ENCODE measurements around the gene ANTKMT.

ANTKMT gene

GRCh38 chr16:692356-693108 is 28.4 kb upstream of the ANTKMT start:
- Histone ChIP-seq H3K4me3 (ENCODE audit: low read depth, low read length) (no peak overlapping the region), H3K9me3 (ENCODE audit: control insufficient read depth, insufficient read depth, low read length) (no peaks in the 10 kb centered on the region), H3K27me3 (ENCODE audit: control insufficient read depth, insufficient read depth, low read length) (peaks cover 48% of the 10 kb centered on the region), H3K27ac (ENCODE audit: low read depth, low read length) (no peak overlapping the region), H3K36me3 (ENCODE audit: control insufficient read depth, insufficient read depth, low read length) (peaks cover 6% of the 10 kb centered on the region; the same call in 1 of the 2 replicates), H3K9ac (ENCODE audit: low read depth, low read length) (no peak overlapping the region), H3K4me1 (ENCODE audit: control insufficient read depth, insufficient read depth, low read length) (peaks cover 4% of the 10 kb centered on the region; the same call in 1 of the 2 replicates)

DNA sequence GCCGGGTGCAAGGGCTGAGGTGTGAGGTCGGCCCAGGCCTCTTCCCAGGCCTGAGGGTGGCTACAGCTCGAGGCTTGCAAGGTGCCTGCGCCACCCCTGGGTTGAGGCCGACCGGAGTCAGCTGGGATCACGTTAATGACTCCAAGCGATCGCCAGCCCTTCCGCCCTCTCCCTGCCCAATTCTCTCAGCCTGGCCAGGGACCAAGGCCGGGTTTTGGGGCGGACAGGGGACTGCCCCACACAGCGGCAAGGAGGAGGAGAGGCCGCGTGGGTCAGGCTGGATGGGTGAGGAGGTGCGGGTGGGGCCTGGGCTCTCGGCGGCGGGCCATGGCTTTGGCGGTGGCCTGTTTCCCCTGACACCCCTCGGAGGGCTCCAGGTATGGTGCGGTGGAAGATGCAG is 27.6 kb upstream of the ANTKMT start:
- peak overlapping the region; percentile 69; the same call in 1 of the 2 replicates for H3K4me3 ChIP-seq (ENCODE audit: low read depth, low read length)
- peaks cover 51% of the 10 kb centered on the region for H3K27me3 ChIP-seq (ENCODE audit: control insufficient read depth, insufficient read depth, low read length)
- H3K9ac ChIP-seq (ENCODE audit: low read depth, low read length) = no peak overlapping the region
- no peak overlapping the region for H3K27ac ChIP-seq (ENCODE audit: low read depth, low read length)
- peaks cover 4% of the 10 kb centered on the region; the same call in 1 of the 2 replicates for H3K4me1 ChIP-seq (ENCODE audit: control insufficient read depth, insufficient read depth, low read length)
- H3K9me3 ChIP-seq (ENCODE audit: control insufficient read depth, insufficient read depth, low read length) = no peaks in the 10 kb centered on the region
- H3K36me3 ChIP-seq (ENCODE audit: control insufficient read depth, insufficient read depth, low read length) = no peaks in the 10 kb centered on the region

DNA sequence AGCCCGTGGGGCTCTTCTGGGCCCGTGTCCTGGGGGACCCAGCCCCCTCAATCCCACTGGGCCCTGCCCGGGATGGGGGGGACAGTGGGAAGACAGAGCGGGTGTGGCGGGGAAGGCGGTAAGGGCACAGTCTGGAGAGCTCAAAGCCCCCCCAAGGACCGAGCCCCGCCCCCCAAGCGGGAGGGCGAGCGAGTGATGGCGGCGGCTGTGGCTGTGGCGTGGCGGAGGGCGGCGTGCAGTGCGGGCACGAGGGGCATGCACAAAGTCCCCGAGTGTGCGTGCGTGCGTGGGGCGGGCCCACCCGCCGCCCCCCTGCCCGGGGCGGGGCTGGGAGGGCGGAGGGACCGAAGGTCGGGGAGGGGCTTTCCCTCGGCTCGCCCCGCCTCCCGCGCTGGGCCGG is 27.2 kb upstream of the ANTKMT start:
- peaks cover 53% of the 10 kb centered on the region for H3K27me3 ChIP-seq (ENCODE audit: control insufficient read depth, insufficient read depth, low read length)

GRCh38 chr16:694187-694862 is 26.6 kb upstream of the ANTKMT start:
- Histone ChIP-seq H3K4me3 (ENCODE audit: low read depth, low read length) (peak overlapping the region; percentile 69), H3K4me1 (ENCODE audit: control insufficient read depth, insufficient read depth, low read length) (peaks cover 4% of the 10 kb centered on the region; the same call in 1 of the 2 replicates), H3K9me3 (ENCODE audit: control insufficient read depth, insufficient read depth, low read length) (no peaks in the 10 kb centered on the region), H3K36me3 (ENCODE audit: control insufficient read depth, insufficient read depth, low read length) (no peaks in the 10 kb centered on the region), H3K27ac (ENCODE audit: low read depth, low read length) (no peak overlapping the region), H3K27me3 (ENCODE audit: control insufficient read depth, insufficient read depth, low read length) (peaks cover 59% of the 10 kb centered on the region), H3K9ac (ENCODE audit: low read depth, low read length) (no peak overlapping the region)

More for the DNA sequence above, 27.2 kb upstream of the ANTKMT start:
- H3K4me3 ChIP-seq (ENCODE audit: low read depth, low read length) = peak overlapping the region; percentile 69; the same call in 1 of the 2 replicates
- H3K27ac ChIP-seq (ENCODE audit: low read depth, low read length) = no peak overlapping the region
- no peaks in the 10 kb centered on the region for H3K36me3 ChIP-seq (ENCODE audit: control insufficient read depth, insufficient read depth, low read length)
- peaks cover 4% of the 10 kb centered on the region; the same call in 1 of the 2 replicates for H3K4me1 ChIP-seq (ENCODE audit: control insufficient read depth, insufficient read depth, low read length)
- no peaks in the 10 kb centered on the region for H3K9me3 ChIP-seq (ENCODE audit: control insufficient read depth, insufficient read depth, low read length)
- H3K9ac ChIP-seq (ENCODE audit: low read depth, low read length) = no peak overlapping the region

- peaks cover 64% of the 10 kb centered on the region for H3K27me3 ChIP-seq (ENCODE audit: control insufficient read depth, insufficient read depth, low read length)
Observed at GRCh38 chr16:694863-695354, 26.0 kb upstream of the ANTKMT start.

DNA sequence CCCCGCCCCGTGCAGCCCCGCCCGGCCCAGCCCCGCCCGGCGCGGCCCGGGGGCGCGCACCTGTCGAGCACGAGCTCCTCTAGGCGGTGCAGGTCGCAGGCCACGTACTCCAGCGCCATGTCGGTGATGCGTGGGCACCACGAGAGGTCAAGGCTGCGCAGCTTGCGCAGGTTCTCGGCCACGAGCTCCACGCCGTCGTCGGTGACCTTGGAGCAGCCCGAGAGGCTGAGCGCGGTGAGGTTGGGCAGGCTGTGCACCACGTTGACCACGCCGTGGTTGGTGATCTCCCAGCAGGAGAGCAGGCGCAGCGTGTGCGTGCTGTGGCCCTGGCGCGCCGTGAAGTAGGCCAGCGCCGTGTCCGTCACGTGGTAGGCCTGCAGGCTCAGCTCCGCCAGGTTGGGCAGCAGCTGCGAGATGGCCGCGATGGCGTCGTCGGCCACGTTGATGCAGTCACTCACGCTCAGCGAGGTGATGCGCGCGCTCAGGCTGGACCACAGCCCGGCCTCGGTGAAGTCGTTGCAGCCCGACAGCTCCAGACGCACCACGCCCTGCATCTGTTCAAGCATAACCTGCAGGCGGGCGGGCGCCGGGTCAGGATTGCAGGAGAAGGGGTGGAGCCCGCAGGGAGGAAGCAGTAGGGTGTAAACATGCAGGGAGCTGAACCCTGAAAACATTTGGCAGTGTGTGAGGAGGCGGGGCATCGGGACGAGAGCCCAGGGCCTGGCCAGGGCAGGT is 25.4 kb upstream of the ANTKMT start:
- no peak overlapping the region for H3K27ac ChIP-seq (ENCODE audit: low read depth, low read length)
- peak overlapping the region; percentile 45; the same call in 1 of the 2 replicates for H3K9ac ChIP-seq (ENCODE audit: low read depth, low read length)
- no peaks in the 10 kb centered on the region for H3K36me3 ChIP-seq (ENCODE audit: control insufficient read depth, insufficient read depth, low read length)
- peak overlapping the region; percentile 74 for H3K4me3 ChIP-seq (ENCODE audit: low read depth, low read length)
- H3K4me1 ChIP-seq (ENCODE audit: control insufficient read depth, insufficient read depth, low read length) = no peaks in the 10 kb centered on the region
- H3K27me3 ChIP-seq (ENCODE audit: control insufficient read depth, insufficient read depth, low read length) = peaks cover 71% of the 10 kb centered on the region
- no peaks in the 10 kb centered on the region for H3K9me3 ChIP-seq (ENCODE audit: control insufficient read depth, insufficient read depth, low read length)

More at GRCh38 chr16:694863-695354, 26.0 kb upstream of the ANTKMT start:
- Histone ChIP-seq H3K4me3 (ENCODE audit: low read depth, low read length) (peak overlapping the region; percentile 69), H3K9me3 (ENCODE audit: control insufficient read depth, insufficient read depth, low read length) (no peaks in the 10 kb centered on the region), H3K27ac (ENCODE audit: low read depth, low read length) (no peak overlapping the region), H3K36me3 (ENCODE audit: control insufficient read depth, insufficient read depth, low read length) (no peaks in the 10 kb centered on the region), H3K4me1 (ENCODE audit: control insufficient read depth, insufficient read depth, low read length) (no peaks in the 10 kb centered on the region), H3K9ac (ENCODE audit: low read depth, low read length) (no peak overlapping the region)

GRCh38 chr16:698911-699671 is 21.9 kb upstream of the ANTKMT start:
- Histone ChIP-seq H3K27me3 (ENCODE audit: control insufficient read depth, insufficient read depth, low read length) (peaks cover 80% of the 10 kb centered on the region), H3K36me3 (ENCODE audit: control insufficient read depth, insufficient read depth, low read length) (no peaks in the 10 kb centered on the region), H3K4me3 (ENCODE audit: low read depth, low read length) (no peak overlapping the region), H3K27ac (ENCODE audit: low read depth, low read length) (no peak overlapping the region), H3K9me3 (ENCODE audit: control insufficient read depth, insufficient read depth, low read length) (no peaks in the 10 kb centered on the region), H3K4me1 (ENCODE audit: control insufficient read depth, insufficient read depth, low read length) (no peaks in the 10 kb centered on the region), H3K9ac (ENCODE audit: low read depth, low read length) (no peak overlapping the region)

- peak overlapping the region; percentile 35; the same call in 1 of the 2 replicates for H3K4me3 ChIP-seq (ENCODE audit: low read depth, low read length)
- H3K9me3 ChIP-seq (ENCODE audit: control insufficient read depth, insufficient read depth, low read length) = no peaks in the 10 kb centered on the region
- no peaks in the 10 kb centered on the region for H3K36me3 ChIP-seq (ENCODE audit: control insufficient read depth, insufficient read depth, low read length)
- peaks cover 78% of the 10 kb centered on the region for H3K27me3 ChIP-seq (ENCODE audit: control insufficient read depth, insufficient read depth, low read length)
- no peak overlapping the region for H3K9ac ChIP-seq (ENCODE audit: low read depth, low read length)
- no peaks in the 10 kb centered on the region for H3K4me1 ChIP-seq (ENCODE audit: control insufficient read depth, insufficient read depth, low read length)
- H3K27ac ChIP-seq (ENCODE audit: low read depth, low read length) = no peak overlapping the region
Observed at GRCh38 chr16:700684-701584, 20.0 kb upstream of the ANTKMT start.

- Histone ChIP-seq H3K9ac (ENCODE audit: low read depth, low read length) (no peak overlapping the region), H3K9me3 (ENCODE audit: control insufficient read depth, insufficient read depth, low read length) (no peaks in the 10 kb centered on the region), H3K27ac (ENCODE audit: low read depth, low read length) (no peak overlapping the region), H3K36me3 (ENCODE audit: control insufficient read depth, insufficient read depth, low read length) (no peaks in the 10 kb centered on the region), H3K4me1 (ENCODE audit: control insufficient read depth, insufficient read depth, low read length) (no peaks in the 10 kb centered on the region), H3K27me3 (ENCODE audit: control insufficient read depth, insufficient read depth, low read length) (peaks cover 87% of the 10 kb centered on the region), H3K4me3 (ENCODE audit: low read depth, low read length) (no peak overlapping the region)
Observed at GRCh38 chr16:702341-702740, 18.6 kb upstream of the ANTKMT start.
